ENCODE results near the gene IL27RA.

IL27RA gene

DNA sequence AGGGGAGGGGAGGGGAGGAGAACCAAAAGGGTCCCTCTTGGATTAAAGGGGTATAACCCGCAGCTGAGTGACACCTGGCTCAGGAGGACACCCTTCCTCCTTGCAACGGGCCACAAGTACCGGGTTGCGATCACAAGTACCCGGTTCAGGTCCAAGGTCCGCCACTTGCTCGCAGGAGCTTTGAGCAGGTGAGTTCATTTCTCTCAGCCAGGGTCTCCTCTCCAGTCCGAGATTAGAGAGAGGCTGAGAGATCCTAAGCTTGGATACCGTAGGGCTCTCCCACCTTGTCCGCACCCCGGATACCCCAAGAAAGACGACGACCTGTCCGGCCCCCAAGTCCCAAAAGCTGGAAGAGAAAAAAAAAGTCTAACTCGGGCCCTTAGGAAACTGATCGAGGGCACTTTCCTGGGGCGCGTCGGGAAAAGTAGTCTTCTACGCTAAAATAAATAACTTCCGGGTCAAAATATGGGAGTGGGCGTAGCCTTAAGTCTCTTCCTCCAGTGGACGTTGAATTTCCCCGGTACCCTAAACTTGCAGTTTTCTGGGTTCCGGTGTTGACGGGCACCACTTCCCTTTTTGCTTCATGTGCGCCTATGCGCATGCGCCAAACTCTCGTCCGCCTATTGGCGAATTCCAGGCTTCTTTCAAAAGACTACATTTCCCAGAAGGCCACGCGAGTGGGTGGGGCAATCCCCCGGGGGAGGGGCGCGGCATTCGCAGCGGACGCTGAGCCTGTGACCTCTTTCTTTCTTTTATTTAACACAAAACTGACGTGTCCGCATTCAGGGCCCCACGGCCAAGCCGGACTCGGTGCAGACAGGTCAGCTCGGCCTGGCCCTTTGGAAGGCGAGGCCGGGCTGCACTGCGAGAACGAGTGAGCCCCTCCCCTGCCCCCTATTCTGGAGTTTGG lies 49.6 kb downstream of the IL27RA start:
- Histone ChIP-seq H3K79me2 (ENCODE audit: control insufficient read depth, insufficient read depth, low read length, poor library complexity) (peaks cover 6% of the 10 kb centered on the region), H2AFZ (ENCODE audit: insufficient read depth, low read length, poor library complexity) (peak overlapping the region; percentile 88), H3K4ac (ENCODE audit: low read depth, low read length) (peak overlapping the region; percentile 72), H3K9me3 (ENCODE audit: insufficient read depth, low read depth, low read length) (no peaks in the 10 kb centered on the region), H3K9ac (ENCODE audit: low read length) (peak overlapping the region; percentile 88), H3K27me3 (ENCODE audit: insufficient read depth, low read length) (no peaks in the 10 kb centered on the region), H3K27ac (ENCODE audit: low read depth, low read length) (peak overlapping the region; percentile 78), H3K79me1 (ENCODE audit: low read length) (peaks cover 10% of the 10 kb centered on the region), H4K12ac (ENCODE audit: low read depth, low read length) (peak overlapping the region; percentile 94), H2AK5ac (ENCODE audit: low read length) (peak overlapping the region; percentile 87), H3K36me3 (ENCODE audit: control insufficient read depth in 1 of 2, insufficient read depth in 2 of 2, low read length in 2 of 2) (peaks cover 0 to 2% of the 10 kb centered on the region in 2 experiments), H3K4me1 (ENCODE audit: control insufficient read depth in 1 of 2, insufficient read depth in 2 of 2, low read length in 2 of 2) (peaks cover 4 to 8% of the 10 kb centered on the region in 2 experiments), H2BK12ac (ENCODE audit: low read length) (no peak overlapping the region), H3K4me3 (ENCODE audit: low read depth, low read length) (peak overlapping the region; percentile 86), H3K4me2 (ENCODE audit: low read length) (peak overlapping the region; percentile 97), H2BK120ac (ENCODE audit: insufficient read depth, low read length, poor library complexity) (peak overlapping the region; percentile 81), H3K23ac (ENCODE audit: low read length) (no peak overlapping the region), H2BK5ac (ENCODE audit: low read depth, low read length, poor library complexity) (peak overlapping the region; percentile 67), H4K8ac (ENCODE audit: low read depth, low read length) (peak overlapping the region; percentile 88), H4K91ac (ENCODE audit: low read depth, low read length) (peak overlapping the region; percentile 94), H3K18ac (ENCODE audit: low read length) (peak overlapping the region; percentile 89), H3K14ac (ENCODE audit: low read length) (peak overlapping the region; percentile 85)
- WGBS (ENCODE audit: extremely low coverage, insufficient coverage, insufficient read length) = no CpG with 5 or more reads among the region's 50 CpGs
- peak; percentile 96 to 100 for DNase-seq

DNA sequence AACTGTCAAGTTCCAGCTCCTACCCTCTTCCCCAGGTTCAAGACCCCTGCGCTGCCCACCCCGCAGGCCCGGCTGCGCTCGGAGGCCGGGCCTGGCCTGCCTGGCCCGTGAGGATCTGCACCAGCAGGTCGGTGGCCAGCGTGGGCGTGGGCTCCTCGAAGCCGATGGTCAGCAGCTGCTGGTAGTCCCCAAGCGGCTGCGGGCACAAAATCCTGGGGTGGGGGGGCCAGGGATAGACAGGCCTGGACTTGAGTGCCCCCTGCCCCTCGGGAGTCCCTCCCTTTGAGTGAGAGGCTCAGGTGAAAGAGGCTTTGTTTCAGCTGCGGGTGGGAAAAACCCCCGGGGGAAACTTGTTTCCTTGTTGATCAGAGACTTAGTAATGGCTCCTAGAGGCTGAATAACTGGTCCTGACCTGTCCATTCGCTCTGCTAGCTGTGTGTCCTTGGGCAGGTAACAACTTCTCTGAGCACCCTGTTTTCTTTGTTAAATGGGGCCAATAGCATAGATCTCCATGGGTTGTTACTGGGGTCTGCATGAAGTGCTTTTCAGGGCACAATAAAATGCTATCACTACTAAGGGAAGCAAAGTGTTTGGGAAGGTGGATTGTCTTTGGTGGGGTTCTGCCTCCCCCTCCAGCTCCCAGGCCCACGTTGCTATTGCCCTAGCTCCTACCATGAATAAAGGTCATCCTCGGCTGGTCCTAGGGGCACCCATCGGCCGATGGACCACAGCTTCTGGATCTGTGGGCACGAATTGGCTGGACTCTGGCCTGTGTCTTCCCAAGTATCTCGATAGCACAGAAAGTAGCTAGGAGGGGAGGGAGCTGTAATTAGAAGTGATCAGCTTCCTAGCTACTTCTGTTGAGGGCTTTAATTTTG lies 50.5 kb downstream of the IL27RA start:
- no peaks in the 10 kb centered on the region for H3K27me3 ChIP-seq (ENCODE audit: insufficient read depth, low read length)
- peak overlapping the region; percentile 96 for H3K4me2 ChIP-seq (ENCODE audit: low read length)
- H3K4me3 ChIP-seq (ENCODE audit: low read depth, low read length) = peak overlapping the region; percentile 86
- peak overlapping the region; percentile 88 for H4K8ac ChIP-seq (ENCODE audit: low read depth, low read length)
- peak overlapping the region; percentile 81 for H2BK120ac ChIP-seq (ENCODE audit: insufficient read depth, low read length, poor library complexity)
- peak overlapping the region; percentile 85 for H2AFZ ChIP-seq (ENCODE audit: insufficient read depth, low read length, poor library complexity)
- peak; percentile 85 to 89 for DNase-seq
- H3K36me3 ChIP-seq (ENCODE audit: control insufficient read depth in 1 of 2, insufficient read depth in 2 of 2, low read length in 2 of 2) = peaks cover 2 to 5% of the 10 kb centered on the region in 2 experiments
- H4K91ac ChIP-seq (ENCODE audit: low read depth, low read length) = peak overlapping the region; percentile 94
- H3K9ac ChIP-seq (ENCODE audit: low read length) = peak overlapping the region; percentile 86
- H2BK5ac ChIP-seq (ENCODE audit: low read depth, low read length, poor library complexity) = peak overlapping the region; percentile 67
- H4K12ac ChIP-seq (ENCODE audit: low read depth, low read length) = peak overlapping the region; percentile 94
- H3K79me2 ChIP-seq (ENCODE audit: control insufficient read depth, insufficient read depth, low read length, poor library complexity) = peaks cover 6% of the 10 kb centered on the region
- no peak overlapping the region for H3K23ac ChIP-seq (ENCODE audit: low read length)
- WGBS (ENCODE audit: extremely low coverage, insufficient coverage, insufficient read length) = no CpG with 5 or more reads among the region's 24 CpGs
- H2BK12ac ChIP-seq (ENCODE audit: low read length) = peak overlapping the region; percentile 59
- peak overlapping the region; percentile 85 for H3K14ac ChIP-seq (ENCODE audit: low read length)
- H3K79me1 ChIP-seq (ENCODE audit: low read length) = peaks cover 10% of the 10 kb centered on the region
- H2AK5ac ChIP-seq (ENCODE audit: low read length) = peak overlapping the region; percentile 88
- H3K27ac ChIP-seq (ENCODE audit: low read depth, low read length) = peak overlapping the region; percentile 78
- H3K4ac ChIP-seq (ENCODE audit: low read depth, low read length) = peak overlapping the region; percentile 66
- H3K18ac ChIP-seq (ENCODE audit: low read length) = peak overlapping the region; percentile 89
- peaks cover 4 to 8% of the 10 kb centered on the region in 2 experiments for H3K4me1 ChIP-seq (ENCODE audit: control insufficient read depth in 1 of 2, insufficient read depth in 2 of 2, low read length in 2 of 2)
- no peaks in the 10 kb centered on the region for H3K9me3 ChIP-seq (ENCODE audit: insufficient read depth, low read depth, low read length)

DNA sequence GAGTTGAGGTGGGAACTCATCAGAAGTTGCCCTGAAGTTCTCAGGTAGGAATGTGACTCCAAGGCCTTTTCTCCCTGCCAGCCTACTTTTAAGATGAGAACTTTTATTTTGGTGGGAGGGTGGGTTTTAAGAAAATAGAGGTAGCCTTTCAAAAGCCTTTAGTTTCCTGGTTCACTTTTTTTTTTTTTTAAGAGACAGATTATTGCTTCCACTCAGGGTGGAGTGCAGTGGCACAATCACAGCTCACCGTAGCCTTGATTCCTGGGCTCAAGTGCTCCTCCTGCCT lies 51.1 kb downstream of the IL27RA start:
- peaks cover 4 to 8% of the 10 kb centered on the region in 2 experiments for H3K4me1 ChIP-seq (ENCODE audit: control insufficient read depth in 1 of 2, insufficient read depth in 2 of 2, low read length in 2 of 2)
- DNase-seq = no peak
- no peak overlapping the region for H3K14ac ChIP-seq (ENCODE audit: low read length)
- no peak overlapping the region for H2BK12ac ChIP-seq (ENCODE audit: low read length)
- no peak overlapping the region for H4K8ac ChIP-seq (ENCODE audit: low read depth, low read length)
- H2BK120ac ChIP-seq (ENCODE audit: insufficient read depth, low read length, poor library complexity) = no peak overlapping the region
- no peak overlapping the region for H2AK5ac ChIP-seq (ENCODE audit: low read length)
- no peaks in the 10 kb centered on the region for H3K9me3 ChIP-seq (ENCODE audit: insufficient read depth, low read depth, low read length)
- no peak overlapping the region for H2BK5ac ChIP-seq (ENCODE audit: low read depth, low read length, poor library complexity)
- H3K23ac ChIP-seq (ENCODE audit: low read length) = no peak overlapping the region
- H3K4me3 ChIP-seq (ENCODE audit: low read depth, low read length) = no peak overlapping the region
- H3K27ac ChIP-seq (ENCODE audit: low read depth, low read length) = no peak overlapping the region
- H2AFZ ChIP-seq (ENCODE audit: insufficient read depth, low read length, poor library complexity) = no peak overlapping the region
- no peak overlapping the region for H4K91ac ChIP-seq (ENCODE audit: low read depth, low read length)
- no peak overlapping the region for H4K12ac ChIP-seq (ENCODE audit: low read depth, low read length)
- H3K4ac ChIP-seq (ENCODE audit: low read depth, low read length) = no peak overlapping the region
- H3K79me2 ChIP-seq (ENCODE audit: control insufficient read depth, insufficient read depth, low read length, poor library complexity) = peaks cover 6% of the 10 kb centered on the region
- no CpG with 5 or more reads among the region's 1 CpG for WGBS (ENCODE audit: extremely low coverage, insufficient coverage, insufficient read length)
- H3K9ac ChIP-seq (ENCODE audit: low read length) = no peak overlapping the region
- H3K79me1 ChIP-seq (ENCODE audit: low read length) = peaks cover 10% of the 10 kb centered on the region
- no peak overlapping the region for H3K18ac ChIP-seq (ENCODE audit: low read length)
- H3K36me3 ChIP-seq (ENCODE audit: control insufficient read depth in 1 of 2, insufficient read depth in 2 of 2, low read length in 2 of 2) = peaks cover 4 to 5% of the 10 kb centered on the region in 2 experiments
- peak overlapping the region; percentile 96 for H3K4me2 ChIP-seq (ENCODE audit: low read length)
- H3K27me3 ChIP-seq (ENCODE audit: insufficient read depth, low read length) = no peaks in the 10 kb centered on the region

DNA sequence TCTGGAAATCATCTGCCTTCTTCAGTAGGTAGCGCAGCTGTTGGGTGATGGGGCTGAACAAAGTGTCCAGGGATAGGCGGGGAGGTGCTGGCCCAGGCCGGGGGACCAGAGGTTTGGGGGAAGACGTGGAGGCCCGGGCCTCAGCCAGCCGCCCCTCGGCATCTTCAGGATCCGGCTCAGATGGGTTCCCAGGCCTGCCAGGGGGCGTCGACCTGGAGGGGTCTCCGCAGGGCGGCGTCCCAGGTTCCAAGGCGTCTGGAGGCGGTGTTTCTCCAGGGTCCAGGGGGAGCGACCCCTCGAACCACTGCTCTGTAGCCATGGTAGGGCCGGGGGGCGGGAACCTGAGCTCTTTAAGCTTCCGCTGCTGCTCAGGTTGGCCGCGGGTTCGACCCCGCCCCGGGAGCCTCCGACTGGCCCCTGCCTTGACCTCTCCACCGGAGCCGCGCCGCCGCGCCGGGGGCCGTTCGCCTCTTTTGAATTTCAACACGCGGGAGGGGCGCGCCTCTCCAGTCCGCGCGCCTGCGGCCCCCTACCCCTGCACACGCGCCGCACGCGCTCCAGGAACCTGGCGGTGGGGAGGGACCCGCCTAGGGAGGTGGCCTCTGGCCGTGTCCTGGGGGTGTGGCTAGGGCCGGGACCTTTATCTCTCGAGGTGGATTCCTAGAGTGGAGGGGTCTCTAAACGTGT lies 53.9 kb downstream of the IL27RA start, which contains the start of gene C19orf67:
Gene C19orf67, minus strand, starts transcription at position 475 of the 687 bp plus-strand sequence. Its CDS starts 156 bp downstream, at position 319.
- no peak within 1 kb of the TSS for H2AK5ac ChIP-seq (ENCODE audit: low read length)
- H3K4me2 ChIP-seq (ENCODE audit: low read length) = peak within 1 kb of the TSS; percentile 57
- H3K4me3 ChIP-seq (ENCODE audit: low read depth, low read length) = no peak within 1 kb of the TSS
- H2BK12ac ChIP-seq (ENCODE audit: low read length) = no peak within 1 kb of the TSS
- no peak within 1 kb of the TSS for H3K9ac ChIP-seq (ENCODE audit: low read length)
- no peak within 1 kb of the TSS for H2AFZ ChIP-seq (ENCODE audit: insufficient read depth, low read length, poor library complexity)
- peak within 1 kb of the TSS; percentile 25 for H4K8ac ChIP-seq (ENCODE audit: low read depth, low read length)
- peak within 1 kb of the TSS; percentile 32 for H4K12ac ChIP-seq (ENCODE audit: low read depth, low read length)
- H3K27me3 ChIP-seq (ENCODE audit: insufficient read depth, low read length) = no peaks in the 10 kb centered on the region
- no peak within 1 kb of the TSS for H3K27ac ChIP-seq (ENCODE audit: low read depth, low read length)
- peaks cover 12% of the 10 kb centered on the region for H3K79me1 ChIP-seq (ENCODE audit: low read length)
- H4K91ac ChIP-seq (ENCODE audit: low read depth, low read length) = peak within 1 kb of the TSS; percentile 21
- H2BK120ac ChIP-seq (ENCODE audit: insufficient read depth, low read length, poor library complexity) = no peak within 1 kb of the TSS
- DNase-seq = peak in 1 of 2 donors; percentile 40
- no peak within 1 kb of the TSS for H3K14ac ChIP-seq (ENCODE audit: low read length)
- H3K4ac ChIP-seq (ENCODE audit: low read depth, low read length) = no peak within 1 kb of the TSS
- no peaks in the 10 kb centered on the region for H3K9me3 ChIP-seq (ENCODE audit: insufficient read depth, low read depth, low read length)
- WGBS (ENCODE audit: extremely low coverage, insufficient coverage, insufficient read length) = no CpG with 5 or more reads among the region's 54 CpGs
- H3K79me2 ChIP-seq (ENCODE audit: control insufficient read depth, insufficient read depth, low read length, poor library complexity) = peaks cover 9% of the 10 kb centered on the region
- H3K23ac ChIP-seq (ENCODE audit: low read length) = no peak within 1 kb of the TSS
- H3K36me3 ChIP-seq (ENCODE audit: control insufficient read depth in 1 of 2, insufficient read depth in 2 of 2, low read length in 2 of 2) = peaks cover 17 to 18% of the 10 kb centered on the region in 2 experiments
- H3K18ac ChIP-seq (ENCODE audit: low read length) = no peak within 1 kb of the TSS
- peaks cover 7 to 12% of the 10 kb centered on the region in 2 experiments for H3K4me1 ChIP-seq (ENCODE audit: control insufficient read depth in 1 of 2, insufficient read depth in 2 of 2, low read length in 2 of 2)
- no peak within 1 kb of the TSS for H2BK5ac ChIP-seq (ENCODE audit: low read depth, low read length, poor library complexity)
